Loucy (cell line): ENCODE data around the gene HIVEP2.

Experiments
- H2AFZ ChIP-seq: fragments of 200-600 bp; sonication (generic); 2 replicates; pipeline ENCODE4 v1.6.0; 2016; ENCODE audit warnings: antibody characterized with exemption, mild to moderate bottlenecking, low read length, moderate library complexity
- H3F3A ChIP-seq: fragments of 200-600 bp; 2 replicates; pipeline ENCODE4 v1.6.0; 2016; ENCODE audit warnings: antibody characterized with exemption, low read depth, mild to moderate bottlenecking
- H3K27me3 ChIP-seq: fragments of 200-600 bp; sonication (generic); 2 replicates; pipeline ENCODE4 v1.6.1; 2014; ENCODE audit warnings: low read length, mild to moderate bottlenecking; ENCODE audit not compliant: insufficient read depth, poor library complexity, severe bottlenecking
- H3K36me3 ChIP-seq: fragments of 200-600 bp; sonication (generic); 2 replicates; pipeline ENCODE4 v1.6.1; 2016; ENCODE audit warnings: low read length; ENCODE audit not compliant: insufficient read depth
- H3K4me1 ChIP-seq: fragments of 200-600 bp; sonication (generic); 2 replicates; pipeline ENCODE4 v1.5.1; 2014; ENCODE audit warnings: low read length, mild to moderate bottlenecking; ENCODE audit not compliant: insufficient read depth, poor library complexity, severe bottlenecking
- H3K4me2 ChIP-seq: fragments of 200-600 bp; sonication (generic); 2 replicates; pipeline ENCODE4 v1.6.0; 2014; ENCODE audit warnings: antibody characterized with exemption, low read length, low read depth, mild to moderate bottlenecking; ENCODE audit not compliant: poor library complexity, severe bottlenecking
- H3K4me3 ChIP-seq: fragments of 200-600 bp; sonication (generic); 2 replicates; pipeline ENCODE4 v1.5.1; 2014; ENCODE audit warnings: low read length, mild to moderate bottlenecking, mixed read lengths; ENCODE audit not compliant: poor library complexity, severe bottlenecking
- H3K79me2 ChIP-seq: fragments of 200-600 bp; sonication (generic); 2 replicates; pipeline ENCODE4 v1.6.1; 2014; ENCODE audit warnings: low read length; ENCODE audit not compliant: insufficient read depth
- H3K9ac ChIP-seq: fragments of 200-600 bp; sonication (generic); 2 replicates; pipeline ENCODE4 v1.6.0; 2014; ENCODE audit warnings: mild to moderate bottlenecking, low read depth, low read length, moderate library complexity; ENCODE audit not compliant: poor library complexity, severe bottlenecking
- H3K9me2 ChIP-seq: fragments of 200-600 bp; sonication (generic); replicated peaks from 2 replicates; pipeline ENCODE4 v1.6.1; 2016; ENCODE audit warnings: low read depth, low read length, mixed read lengths
- H3K9me3 ChIP-seq: fragments of 200-600 bp; sonication (generic); 2 replicates; pipeline ENCODE4 v1.6.1; 2014; ENCODE audit warnings: mild to moderate bottlenecking, antibody characterized with exemption, low read length, low read depth; ENCODE audit not compliant: insufficient read depth
- H4K20me1 ChIP-seq: fragments of 200-600 bp; sonication (generic); 2 replicates; pipeline ENCODE4 v1.6.0; 2014; ENCODE audit warnings: antibody characterized with exemption, low read length, mild to moderate bottlenecking; ENCODE audit not compliant: insufficient read depth, poor library complexity, severe bottlenecking
- CTCF ChIP-seq: fragments of 200-600 bp; sonication (generic); conservative IDR thresholded peaks from 2 replicates; pipeline ENCODE4 v1.5.1; 2014; ENCODE audit warnings: mild to moderate bottlenecking, antibody characterized with exemption, low read length
- EZH2phosphoT487 ChIP-seq: fragments of 200-600 bp; IDR thresholded peaks from 2 replicates; pipeline ENCODE4 v1.6.1; 2018; ENCODE audit warnings: antibody characterized with exemption, mild to moderate bottlenecking, moderate library complexity, borderline replicate concordance

The HIVEP2 gene

GRCh38 chr6:142784344-142784743 lies 160.6 kb downstream of the HIVEP2 start:
- H3K79me2 ChIP-seq: peaks cover 28% of the 10 kb centered on the region
- H3K4me3 ChIP-seq: no peak overlapping the region
- H3K9me3 ChIP-seq: no peaks in the 10 kb centered on the region
- no peak for TF ChIP-seq EZH2phosphoT487
- TF ChIP-seq CTCF: no peak
- peaks cover 10% of the 10 kb centered on the region; the same call in 1 of the 2 replicates for H3K36me3 ChIP-seq
- no peaks in the 10 kb centered on the region for H3K27me3 ChIP-seq
- peaks cover 10% of the 10 kb centered on the region for H3K4me1 ChIP-seq
- H3K9me2 ChIP-seq: no peaks in the 10 kb centered on the region
- H3K4me2 ChIP-seq: peak overlapping the region; percentile 53
- H2AFZ ChIP-seq: no peak overlapping the region
- peak overlapping the region; percentile 37 for H3K9ac ChIP-seq
- peaks cover 5% of the 10 kb centered on the region for H4K20me1 ChIP-seq
- H3F3A ChIP-seq: no peaks in the 10 kb centered on the region

GRCh38 chr6:142783499-142783898 lies 161.5 kb downstream of the HIVEP2 start:
- no peak overlapping the region for H3K4me3 ChIP-seq
- no peaks in the 10 kb centered on the region for H3F3A ChIP-seq
- H3K4me2 ChIP-seq: no peak overlapping the region
- no peaks in the 10 kb centered on the region for H3K27me3 ChIP-seq
- peaks cover 10% of the 10 kb centered on the region; the same call in 1 of the 2 replicates for H3K36me3 ChIP-seq
- peak overlapping the region; percentile 37 for H3K9ac ChIP-seq
- H3K9me2 ChIP-seq: no peaks in the 10 kb centered on the region
- no peaks in the 10 kb centered on the region for H3K9me3 ChIP-seq
- TF ChIP-seq EZH2phosphoT487: no peak
- TF ChIP-seq CTCF: no peak
- no peak overlapping the region for H2AFZ ChIP-seq
- H4K20me1 ChIP-seq: peaks cover 5% of the 10 kb centered on the region
- H3K4me1 ChIP-seq: peaks cover 10% of the 10 kb centered on the region
- H3K79me2 ChIP-seq: peaks cover 22% of the 10 kb centered on the region; the same call in 1 of the 2 replicates

- H3K9me2 ChIP-seq: no peaks in the 10 kb centered on the region
- H3K9me3 ChIP-seq: no peaks in the 10 kb centered on the region
- H4K20me1 ChIP-seq: peaks cover 5% of the 10 kb centered on the region
- H3K4me1 ChIP-seq: peaks cover 10% of the 10 kb centered on the region
- no peak overlapping the region for H3K4me2 ChIP-seq
- no peak overlapping the region for H3K4me3 ChIP-seq
- H3F3A ChIP-seq: no peaks in the 10 kb centered on the region
- no peak for TF ChIP-seq CTCF
- H3K27me3 ChIP-seq: no peaks in the 10 kb centered on the region
- H3K36me3 ChIP-seq: peaks cover 10% of the 10 kb centered on the region; the same call in 1 of the 2 replicates
- H2AFZ ChIP-seq: no peak overlapping the region
- H3K79me2 ChIP-seq: peaks cover 9% of the 10 kb centered on the region; the same call in 1 of the 2 replicates
- H3K9ac ChIP-seq: no peak overlapping the region
Measured at GRCh38 chr6:142781129-142781528, 163.8 kb downstream of the HIVEP2 start.
